Measurements from ENCODE around the gene FCN1. TPM values are rescaled to one million over a fixed set of nuclear protein-coding genes. Genes with fewer than 3 reads are reported as not detected.

Gene FCN1
- total and polyA plus RNA-seq, 2 experiments from 2014 or later: not detected

DNA sequence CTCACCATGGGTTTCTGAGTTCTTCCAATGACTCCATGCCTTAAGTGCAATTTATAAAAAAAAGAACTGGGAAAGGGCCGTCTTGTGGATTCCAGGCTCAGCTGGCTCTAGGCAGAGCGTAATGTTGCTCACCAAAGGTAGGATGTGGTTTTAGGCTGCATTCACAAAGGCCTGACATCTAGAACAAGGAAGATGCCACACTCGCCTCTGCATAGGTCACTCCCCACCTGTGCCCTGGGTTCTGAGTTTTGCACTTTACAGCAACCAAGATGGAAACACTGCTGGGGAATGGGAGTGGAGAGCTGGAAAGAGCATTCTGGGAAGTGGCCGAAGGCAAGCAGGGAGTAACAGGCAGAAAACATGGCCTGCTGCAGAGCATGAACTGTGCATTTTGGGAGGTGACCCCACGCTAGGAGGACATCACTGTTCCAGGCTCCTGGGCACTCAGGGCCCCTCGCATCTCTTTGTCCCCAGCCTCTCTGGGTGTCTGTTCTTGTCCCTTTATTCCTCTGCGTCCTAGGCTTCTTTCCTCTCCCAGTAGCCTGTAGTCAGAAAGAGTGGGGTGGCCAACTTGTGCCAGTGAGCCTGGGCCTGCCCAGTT lies 24.8 kb downstream of the FCN1 start:
- no peak overlapping the region for H3K4me3 ChIP-seq
- 94% methylated on average over 7 of the region's 7 CpGs for WGBS (ENCODE audit: low lambda C conversion rate, missing lambda C conversion rate)
- DNase-seq (ENCODE audit: low spot score): no peak
- H3K4me1 ChIP-seq (ENCODE audit: insufficient read depth): peaks cover 13% of the 10 kb centered on the region
- TF ChIP-seq EZH2 (IDR thresholded peaks at IDR 0.05; ENCODE audit: borderline replicate concordance) (no peak), EZH2phosphoT487 (IDR thresholded peaks at IDR 0.05; ENCODE audit: low read depth, severe bottlenecking, unreplicated experiment) (no peak)
- TF ChIP-seq, protein P1, sequence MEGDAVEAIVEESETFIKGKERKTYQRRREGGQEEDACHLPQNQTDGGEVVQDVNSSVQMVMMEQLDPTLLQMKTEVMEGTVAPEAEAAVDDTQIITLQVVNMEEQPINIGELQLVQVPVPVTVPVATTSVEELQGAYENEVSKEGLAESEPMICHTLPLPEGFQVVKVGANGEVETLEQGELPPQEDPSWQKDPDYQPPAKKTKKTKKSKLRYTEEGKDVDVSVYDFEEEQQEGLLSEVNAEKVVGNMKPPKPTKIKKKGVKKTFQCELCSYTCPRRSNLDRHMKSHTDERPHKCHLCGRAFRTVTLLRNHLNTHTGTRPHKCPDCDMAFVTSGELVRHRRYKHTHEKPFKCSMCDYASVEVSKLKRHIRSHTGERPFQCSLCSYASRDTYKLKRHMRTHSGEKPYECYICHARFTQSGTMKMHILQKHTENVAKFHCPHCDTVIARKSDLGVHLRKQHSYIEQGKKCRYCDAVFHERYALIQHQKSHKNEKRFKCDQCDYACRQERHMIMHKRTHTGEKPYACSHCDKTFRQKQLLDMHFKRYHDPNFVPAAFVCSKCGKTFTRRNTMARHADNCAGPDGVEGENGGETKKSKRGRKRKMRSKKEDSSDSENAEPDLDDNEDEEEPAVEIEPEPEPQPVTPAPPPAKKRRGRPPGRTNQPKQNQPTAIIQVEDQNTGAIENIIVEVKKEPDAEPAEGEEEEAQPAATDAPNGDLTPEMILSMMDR (IDR thresholded peaks at IDR 0.05; ENCODE audit: poor library complexity): no peak
- no peaks in the 10 kb centered on the region for H3K9me2 ChIP-seq (replicated peaks; ENCODE audit: insufficient read depth)
- no peaks in the 10 kb centered on the region for H4K20me1 ChIP-seq (ENCODE audit: insufficient read depth, poor library complexity, severe bottlenecking)
- no peak overlapping the region for H2AFZ ChIP-seq
- H3K27ac ChIP-seq: no peak overlapping the region
- H3K79me2 ChIP-seq: no peaks in the 10 kb centered on the region
- H3K36me3 ChIP-seq (replicated peaks; ENCODE audit: insufficient read depth, low read depth): no peaks in the 10 kb centered on the region
- no peaks in the 10 kb centered on the region for H3K27me3 ChIP-seq
- no peaks in the 10 kb centered on the region for H3K9me3 ChIP-seq (ENCODE audit: low read depth)
- H3K4me2 ChIP-seq: no peak overlapping the region

DNA sequence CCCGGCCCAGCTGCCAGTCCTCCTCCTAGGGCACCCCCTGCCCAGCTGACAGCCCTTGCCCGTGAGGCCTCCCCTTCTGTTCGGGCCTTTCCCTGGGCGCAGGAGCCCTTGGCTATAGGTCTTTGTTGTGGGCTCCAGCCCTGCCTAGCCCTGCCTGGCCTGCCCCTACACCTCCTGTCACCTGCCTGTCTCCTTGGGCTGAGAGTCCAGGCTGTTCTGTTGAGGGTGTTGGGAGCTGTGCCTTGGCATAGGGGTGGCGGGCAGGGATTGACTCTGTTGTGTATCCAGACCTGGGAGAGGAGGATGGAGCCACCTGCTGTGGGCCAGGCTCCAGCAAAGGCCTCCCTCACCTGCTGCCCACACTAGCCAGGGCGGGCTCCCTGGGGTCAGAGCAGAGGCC lies 25.5 kb downstream of the FCN1 start:
- Histone ChIP-seq H2AFZ (no peak overlapping the region), H4K20me1 (ENCODE audit: insufficient read depth, poor library complexity, severe bottlenecking) (no peaks in the 10 kb centered on the region), H3K4me1 (ENCODE audit: insufficient read depth) (peaks cover 13% of the 10 kb centered on the region), H3K79me2 (no peaks in the 10 kb centered on the region), H3K4me3 (no peak overlapping the region), H3K9me2 (replicated peaks; ENCODE audit: insufficient read depth) (no peaks in the 10 kb centered on the region), H3K27me3 (no peaks in the 10 kb centered on the region), H3K36me3 (replicated peaks; ENCODE audit: insufficient read depth, low read depth) (no peaks in the 10 kb centered on the region), H3K9me3 (ENCODE audit: low read depth) (no peaks in the 10 kb centered on the region), H3K27ac (no peak overlapping the region), H3K4me2 (no peak overlapping the region)
- TF ChIP-seq, protein P1 (IDR thresholded peaks at IDR 0.05; ENCODE audit: poor library complexity): no peak
- TF ChIP-seq EZH2phosphoT487 (IDR thresholded peaks at IDR 0.05; ENCODE audit: low read depth, severe bottlenecking, unreplicated experiment) (no peak), EZH2 (IDR thresholded peaks at IDR 0.05; ENCODE audit: borderline replicate concordance) (no peak)
- 91% methylated on average over 6 of the region's 6 CpGs for WGBS (ENCODE audit: low lambda C conversion rate, missing lambda C conversion rate)
- no peak for DNase-seq (ENCODE audit: low spot score)

DNA sequence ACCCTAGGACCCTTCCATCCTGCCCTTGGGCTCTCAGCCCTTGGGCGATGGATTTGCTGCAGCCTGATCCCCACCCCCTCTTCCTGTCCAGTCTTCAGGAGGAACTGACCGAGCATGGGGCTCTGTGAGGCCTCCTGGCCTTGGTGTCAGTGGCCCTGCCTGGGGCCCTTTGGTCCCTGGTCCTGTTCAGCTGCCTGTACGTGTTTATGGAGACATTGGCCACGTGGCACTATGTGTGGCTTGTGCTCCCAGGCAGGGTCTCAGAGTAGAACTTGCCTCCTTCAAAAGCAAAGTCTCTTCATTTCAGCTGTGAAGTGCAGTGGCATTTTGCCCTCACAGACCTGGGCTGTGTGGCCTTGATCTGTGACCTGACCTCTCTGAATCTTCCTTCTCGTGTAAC lies 26.0 kb downstream of the FCN1 start:
- no peak overlapping the region for H3K4me3 ChIP-seq
- no peaks in the 10 kb centered on the region for H3K79me2 ChIP-seq
- DNase-seq (ENCODE audit: low spot score): no peak
- H3K9me2 ChIP-seq (replicated peaks; ENCODE audit: insufficient read depth): no peaks in the 10 kb centered on the region
- WGBS (ENCODE audit: low lambda C conversion rate, missing lambda C conversion rate): 82% methylated on average over 5 of the region's 5 CpGs
- H3K4me2 ChIP-seq: no peak overlapping the region
- H2AFZ ChIP-seq: no peak overlapping the region
- H3K27ac ChIP-seq: no peak overlapping the region
- TF ChIP-seq, protein P1 (IDR thresholded peaks at IDR 0.05; ENCODE audit: poor library complexity): no peak
- TF ChIP-seq EZH2phosphoT487 (IDR thresholded peaks at IDR 0.05; ENCODE audit: low read depth, severe bottlenecking, unreplicated experiment) (no peak), EZH2 (IDR thresholded peaks at IDR 0.05; ENCODE audit: borderline replicate concordance) (no peak)
- H3K4me1 ChIP-seq (ENCODE audit: insufficient read depth): peaks cover 13% of the 10 kb centered on the region
- no peaks in the 10 kb centered on the region for H3K9me3 ChIP-seq (ENCODE audit: low read depth)
- no peaks in the 10 kb centered on the region for H4K20me1 ChIP-seq (ENCODE audit: insufficient read depth, poor library complexity, severe bottlenecking)
- H3K27me3 ChIP-seq: no peaks in the 10 kb centered on the region
- no peaks in the 10 kb centered on the region for H3K36me3 ChIP-seq (replicated peaks; ENCODE audit: insufficient read depth, low read depth)
